ENCODE measurements around the gene INVS.
"Not testable (repeated sequence)": the region's sequence is repeated elsewhere in the genome, so short reads cannot be mapped to it uniquely, and the experiment has no call there.

DNA sequence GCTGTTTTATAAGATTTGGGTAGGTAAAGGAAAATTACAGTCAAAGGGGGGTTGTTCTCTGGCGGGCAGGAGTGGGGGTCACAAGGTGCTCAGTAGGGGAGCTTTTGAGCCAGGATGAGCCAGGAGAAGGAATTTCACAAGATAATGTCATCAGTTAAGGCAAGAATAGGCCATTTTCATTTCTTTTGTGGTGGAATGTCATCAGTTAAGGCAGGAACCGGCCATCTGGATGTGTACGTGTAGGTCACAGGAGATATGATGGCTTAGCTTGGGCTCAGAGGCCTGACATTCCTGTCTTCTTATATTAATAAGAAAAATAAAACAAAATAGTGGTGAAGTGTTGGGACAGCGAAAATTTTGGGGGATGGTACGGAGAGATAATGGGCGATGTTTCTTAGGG is 41.3 kb downstream of the INVS start:
- TF ChIP-seq, protein P1, sequence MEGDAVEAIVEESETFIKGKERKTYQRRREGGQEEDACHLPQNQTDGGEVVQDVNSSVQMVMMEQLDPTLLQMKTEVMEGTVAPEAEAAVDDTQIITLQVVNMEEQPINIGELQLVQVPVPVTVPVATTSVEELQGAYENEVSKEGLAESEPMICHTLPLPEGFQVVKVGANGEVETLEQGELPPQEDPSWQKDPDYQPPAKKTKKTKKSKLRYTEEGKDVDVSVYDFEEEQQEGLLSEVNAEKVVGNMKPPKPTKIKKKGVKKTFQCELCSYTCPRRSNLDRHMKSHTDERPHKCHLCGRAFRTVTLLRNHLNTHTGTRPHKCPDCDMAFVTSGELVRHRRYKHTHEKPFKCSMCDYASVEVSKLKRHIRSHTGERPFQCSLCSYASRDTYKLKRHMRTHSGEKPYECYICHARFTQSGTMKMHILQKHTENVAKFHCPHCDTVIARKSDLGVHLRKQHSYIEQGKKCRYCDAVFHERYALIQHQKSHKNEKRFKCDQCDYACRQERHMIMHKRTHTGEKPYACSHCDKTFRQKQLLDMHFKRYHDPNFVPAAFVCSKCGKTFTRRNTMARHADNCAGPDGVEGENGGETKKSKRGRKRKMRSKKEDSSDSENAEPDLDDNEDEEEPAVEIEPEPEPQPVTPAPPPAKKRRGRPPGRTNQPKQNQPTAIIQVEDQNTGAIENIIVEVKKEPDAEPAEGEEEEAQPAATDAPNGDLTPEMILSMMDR (IDR thresholded peaks at IDR 0.05) = not testable (repeated sequence)
- not testable (repeated sequence) for TF ChIP-seq POLR2A (IDR thresholded peaks at IDR 0.05)

All from heart left ventricle (tissue), 13 donors.